NCI-H2196 treated with DMSO at 0.1 percent for 48 hours (cell line): ENCODE results near the gene SLX4.
A peak's percentile ranks its signal among the peaks of the same experiment; 100 is the strongest.
"Not testable (repeated sequence)": the region's sequence is repeated elsewhere in the genome, so short reads cannot be mapped to it uniquely, and the experiment has no call there.

Experiments used
- DNase-seq: peaks from one replicate; lab custom pipeline; 2025; ENCODE audit not compliant: unreplicated experiment; lab: John Stamatoyannopoulos, UW

Gene SLX4

GRCh38 chr16:3611146-3611975 is at the start of gene SLX4:
TSS of gene SLX4 (minus strand) at chr16:3611606. CDS start at chr16:3608964, 2,642 bp downstream.
- peak; percentile 94 for DNase-seq

DNA sequence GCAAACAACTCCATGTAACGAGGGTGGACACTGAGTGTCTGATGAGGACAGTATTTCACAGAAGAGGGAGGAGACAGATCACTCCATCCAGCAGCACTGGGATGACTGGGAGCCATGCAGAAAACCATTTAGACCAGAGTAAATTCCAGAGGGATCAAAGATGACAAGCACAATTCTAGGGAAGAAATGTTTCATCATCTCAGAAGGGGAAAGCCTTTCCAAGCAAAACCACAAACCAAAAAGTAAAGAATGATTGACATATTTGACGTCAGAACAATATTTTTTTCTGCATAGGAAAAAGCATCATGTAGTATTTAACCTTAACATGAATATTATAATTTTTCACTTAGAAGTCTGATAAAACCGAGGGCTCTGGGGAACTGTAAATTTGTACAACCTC is 47.8 kb upstream of the SLX4 start:
- no peak for DNase-seq

- DNase-seq = no peak
These were observed 45.4 kb upstream of the SLX4 start for GRCh38 chr16:3656491-3657468.

- DNase-seq = not testable (repeated sequence)
These were observed 44.7 kb upstream of the SLX4 start for GRCh38 chr16:3656160-3656490.

DNA sequence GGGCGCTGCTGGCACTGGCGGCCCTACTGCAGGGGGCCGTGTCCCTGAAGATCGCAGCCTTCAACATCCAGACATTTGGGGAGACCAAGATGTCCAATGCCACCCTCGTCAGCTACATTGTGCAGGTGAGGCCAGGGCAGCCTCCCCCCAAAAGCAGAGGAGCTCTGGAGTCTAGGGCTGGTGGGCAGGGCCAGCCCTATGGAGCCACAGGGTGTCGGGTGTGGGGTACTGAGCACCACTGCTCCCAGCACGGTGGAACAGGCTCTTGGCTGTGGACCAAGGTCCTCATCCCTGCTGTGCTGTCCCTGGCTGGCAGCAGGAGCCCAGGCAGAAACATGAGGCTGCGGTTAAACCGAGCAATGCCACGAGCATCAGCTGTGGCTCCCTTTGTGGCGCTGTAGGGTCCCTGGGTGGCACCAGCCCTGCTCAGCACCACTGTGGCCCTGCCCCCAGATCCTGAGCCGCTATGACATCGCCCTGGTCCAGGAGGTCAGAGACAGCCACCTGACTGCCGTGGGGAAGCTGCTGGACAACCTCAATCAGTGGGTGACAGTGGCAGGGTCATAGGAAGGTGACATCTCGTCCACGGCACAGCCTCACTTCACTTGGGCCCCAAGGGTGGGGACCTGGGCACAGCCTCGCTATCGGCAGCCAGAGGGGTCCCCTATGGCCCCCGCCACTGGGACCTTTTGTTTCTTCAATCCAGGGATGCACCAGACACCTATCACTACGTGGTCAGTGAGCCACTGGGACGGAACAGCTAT is 44.2 kb upstream of the SLX4 start:
- DNase-seq = no peak

GRCh38 chr16:3655030-3655395 is 43.6 kb upstream of the SLX4 start:
- DNase-seq = no peak

GRCh38 chr16:3654249-3654991 is 43.0 kb upstream of the SLX4 start, which contains the start of gene DNASE1:
TSS of gene DNASE1 (plus strand) at chr16:3654691. CDS start at chr16:3655374, 683 bp downstream.
- peak; percentile 36 for DNase-seq

GRCh38 chr16:3652373-3653195 is 41.2 kb upstream of the SLX4 start:
- DNase-seq = no peak

DNA sequence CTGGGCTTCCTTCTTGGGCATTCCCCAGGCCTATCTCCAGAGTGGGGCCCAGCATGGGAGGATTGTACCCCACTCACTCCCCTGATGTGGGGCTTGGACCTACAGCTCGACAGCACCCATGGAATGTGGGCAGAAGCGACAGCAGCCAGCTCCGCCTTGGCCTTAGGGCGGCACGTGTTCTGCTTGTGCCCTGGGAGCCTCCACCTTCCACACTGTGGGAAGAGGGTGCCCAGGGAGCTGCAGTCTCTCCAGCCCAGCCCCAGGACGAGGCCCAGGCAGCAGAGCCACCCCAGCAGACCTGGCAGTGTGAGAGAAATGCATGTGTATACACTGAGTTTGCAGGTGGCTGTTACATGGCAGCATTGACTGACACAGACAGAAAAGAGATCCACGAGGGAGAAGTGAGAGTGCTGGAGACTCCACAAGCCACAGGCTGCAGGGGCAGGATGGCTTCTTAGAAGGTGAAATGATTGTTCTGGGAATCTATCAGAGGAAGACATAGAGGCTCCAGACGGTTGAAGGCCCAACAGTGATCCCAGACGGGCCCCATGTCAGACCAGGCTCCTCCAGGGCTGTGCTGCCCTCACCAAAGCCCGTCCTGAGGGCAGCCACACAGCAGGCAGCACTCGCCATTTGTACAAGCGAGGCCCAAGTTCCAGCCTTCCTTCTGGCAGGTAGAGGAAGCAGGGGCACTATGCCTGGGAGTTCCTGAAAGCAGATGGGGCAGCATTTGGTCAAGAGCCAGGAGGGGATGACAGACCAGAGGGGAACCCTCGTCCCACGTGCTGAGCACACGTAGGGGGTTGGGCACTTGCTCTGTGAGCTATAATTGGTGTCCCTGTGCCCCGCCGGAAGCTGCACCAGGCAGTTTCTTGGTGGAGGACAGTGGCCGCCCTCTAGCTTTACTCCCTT is 40.3 kb upstream of the SLX4 start:
- DNase-seq = no peak

DNA sequence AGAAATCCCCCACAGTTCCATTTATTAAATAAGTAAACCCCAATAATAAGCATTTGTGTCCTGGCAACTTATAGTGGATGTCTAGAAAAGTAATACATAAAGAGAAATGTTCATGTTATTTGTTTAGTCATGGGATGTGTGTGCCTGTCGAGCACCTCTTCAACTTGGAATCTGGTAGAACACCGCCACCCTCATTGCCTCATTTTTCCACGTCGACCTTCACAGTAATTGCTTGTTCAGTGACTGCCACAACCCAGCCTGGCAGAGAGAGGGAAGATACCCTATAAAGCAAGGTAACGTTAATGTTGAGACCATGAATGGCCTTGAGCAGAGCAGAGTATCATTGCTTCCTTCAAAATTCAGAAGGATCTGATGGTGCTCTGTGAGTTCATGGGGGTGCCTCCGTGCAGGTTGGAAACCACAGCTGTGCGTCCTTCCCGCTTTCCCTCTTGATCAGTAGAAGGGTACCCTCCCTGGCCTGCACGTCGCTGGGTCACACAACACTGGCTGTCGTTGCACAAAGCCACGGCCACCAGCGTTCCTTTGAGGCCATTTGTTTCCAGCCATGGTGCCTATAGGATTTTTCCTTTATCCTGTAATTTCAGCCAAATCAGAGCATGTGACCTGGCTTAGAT is 39.3 kb upstream of the SLX4 start:
- DNase-seq = no peak

GRCh38 chr16:3646348-3646920 is 35.0 kb upstream of the SLX4 start:
- DNase-seq = peak; percentile 84

- peak; percentile 57 for DNase-seq
These were observed 34.3 kb upstream of the SLX4 start for GRCh38 chr16:3645504-3646347.

- no peak for DNase-seq
These were observed 33.7 kb upstream of the SLX4 start for GRCh38 chr16:3645108-3645503.

GRCh38 chr16:3643095-3643730 is 31.8 kb upstream of the SLX4 start:
- DNase-seq = no peak

DNA sequence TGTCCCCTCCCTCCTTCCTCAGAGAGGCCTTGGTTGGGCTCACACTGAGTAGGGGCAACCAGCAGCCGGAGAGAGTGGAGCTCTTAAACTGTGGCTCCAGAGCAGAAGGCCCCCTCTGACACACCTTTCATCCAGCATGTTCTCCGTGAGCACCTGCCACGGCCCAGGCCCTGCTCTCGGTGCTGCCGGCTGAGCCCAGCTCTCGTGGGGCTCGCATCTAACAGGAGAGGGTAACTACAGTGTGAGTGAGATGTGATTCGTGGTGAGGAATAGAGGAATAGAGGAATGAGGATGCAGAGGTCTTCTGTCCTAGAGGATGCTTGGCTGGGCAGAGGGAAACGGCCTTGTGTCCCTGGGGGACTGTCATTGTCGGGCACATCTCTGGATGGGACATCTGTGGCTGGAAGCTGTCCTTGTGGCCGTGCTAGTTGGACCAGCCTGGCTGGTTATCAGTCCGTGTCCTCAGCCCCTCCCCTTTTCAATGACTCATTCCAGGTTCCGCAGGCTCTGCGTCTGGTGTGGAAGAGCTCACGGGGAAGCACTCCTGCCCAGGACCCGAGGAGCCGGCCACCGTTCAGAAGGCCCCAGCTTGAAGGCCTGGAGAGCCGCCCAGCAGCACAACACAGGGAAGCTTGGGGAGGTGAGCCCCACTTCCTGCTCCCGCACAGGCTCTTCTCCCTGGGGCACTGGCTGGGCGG is 31.1 kb upstream of the SLX4 start:
- no peak for DNase-seq
